NCI-H128 (cell line): Measurements from ENCODE around the gene PER3.

Experiments
- DNase-seq: peaks from one replicate; lab custom pipeline; 2025; ENCODE audit not compliant: unreplicated experiment; lab: John Stamatoyannopoulos, UW

The PER3 gene

DNA sequence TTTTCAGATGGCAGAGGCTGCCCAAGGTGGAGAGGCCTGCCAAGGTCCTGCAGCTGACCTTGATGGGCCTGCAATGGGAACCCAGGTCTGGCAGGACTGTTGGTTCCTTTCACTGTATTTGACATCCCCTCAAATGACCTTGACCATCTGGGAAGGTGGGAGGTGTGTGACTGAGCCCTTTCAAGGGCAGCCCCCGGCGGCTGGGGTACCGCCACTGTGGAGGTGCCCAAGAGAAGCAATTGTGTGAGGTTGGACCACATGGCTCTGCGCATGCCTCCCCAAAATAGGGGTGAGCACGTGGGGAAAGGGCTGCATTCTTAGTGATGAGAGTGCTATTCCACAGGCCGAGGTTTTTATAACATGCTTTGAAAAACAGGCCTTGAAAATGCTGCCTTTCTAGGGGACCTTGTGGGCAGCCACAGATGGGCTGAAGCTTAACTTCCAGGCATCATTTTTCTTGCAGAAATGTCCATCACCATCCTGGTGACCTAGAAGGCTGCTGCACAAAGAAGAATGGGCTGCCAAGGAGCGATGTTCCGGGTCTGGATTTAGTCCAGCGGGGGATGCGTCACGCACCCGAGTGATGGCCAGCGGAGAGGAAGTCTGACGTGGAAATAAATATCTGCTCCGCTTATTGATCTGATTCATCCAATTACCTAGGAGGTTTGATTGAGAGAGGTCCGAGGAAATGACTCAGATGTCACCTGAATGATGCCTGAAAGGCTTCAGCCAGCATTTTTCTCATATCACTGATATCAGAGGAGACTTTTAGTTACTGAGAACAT lies 85.2 kb downstream of the PER3 start:
- DNase-seq, result no peak

DNA sequence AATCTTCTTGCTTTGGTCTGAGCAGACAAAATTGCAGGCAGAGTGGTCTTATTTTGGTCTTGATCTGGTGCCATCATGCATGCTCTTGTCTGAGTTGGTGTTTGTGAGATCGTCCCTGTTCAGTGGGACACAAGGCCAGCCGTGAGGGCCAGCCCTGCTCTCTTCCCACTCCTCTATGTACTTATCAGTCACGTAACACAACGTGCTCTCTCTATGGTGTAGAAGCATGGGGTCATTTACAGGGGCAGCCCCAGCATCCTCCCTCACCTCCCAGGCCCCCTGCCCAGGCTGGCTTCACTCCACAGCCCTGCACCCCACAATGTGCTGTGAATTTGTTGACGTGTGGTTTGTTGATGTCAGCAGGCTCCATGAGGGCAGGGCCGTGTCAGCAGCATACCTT lies 87.0 kb downstream of the PER3 start:
- DNase-seq, result no peak

DNA sequence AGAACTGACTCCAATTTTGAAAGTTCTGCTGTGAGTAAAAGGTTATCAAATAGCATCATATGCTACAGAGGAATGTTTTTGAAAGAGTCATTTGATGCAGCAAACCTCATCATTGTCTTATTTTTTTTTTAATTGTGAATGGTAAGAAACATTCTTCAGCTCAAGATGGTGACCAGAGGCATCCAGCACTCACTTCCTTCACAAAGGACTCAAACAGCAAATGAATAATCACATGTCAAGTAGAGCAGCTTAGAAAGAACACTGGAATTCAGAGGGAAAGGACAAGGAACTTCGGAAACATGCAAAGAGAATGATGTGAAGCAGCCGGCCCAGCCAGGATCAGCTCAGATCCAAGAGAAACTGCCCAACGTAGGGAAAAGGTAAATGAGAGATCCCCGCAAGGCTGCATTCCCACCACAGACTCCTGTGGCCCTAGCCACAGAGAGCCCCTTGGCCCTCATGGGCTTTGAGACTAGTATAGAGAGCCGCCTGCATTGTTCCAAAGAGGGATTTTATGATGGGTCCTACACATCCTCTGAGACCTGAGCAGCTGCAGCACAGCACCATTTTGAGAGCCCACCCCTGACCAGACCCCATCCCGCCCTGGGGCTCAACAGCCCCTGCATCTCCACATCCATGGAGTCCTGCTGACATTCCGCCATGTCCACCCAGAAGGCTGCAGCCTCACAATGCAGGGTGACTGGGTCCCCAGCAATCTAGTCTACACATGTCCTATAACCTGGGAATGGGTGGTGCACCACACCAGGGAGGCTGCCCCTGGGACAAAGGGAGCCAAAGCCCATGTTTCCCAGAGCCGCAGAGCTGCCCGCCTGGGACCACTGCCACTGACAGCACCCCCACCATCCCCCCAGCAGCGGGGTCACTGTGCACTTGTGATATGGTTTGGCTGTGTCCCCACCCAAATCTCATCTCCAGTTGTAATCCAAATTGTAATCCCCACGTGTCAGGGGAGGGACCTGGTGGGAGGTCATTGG lies 90.0 kb downstream of the PER3 start:
- DNase-seq, result no peak

- DNase-seq, result no peak
These were observed 93.9 kb downstream of the PER3 start for GRCh38 chr1:7878027-7878426.

DNA sequence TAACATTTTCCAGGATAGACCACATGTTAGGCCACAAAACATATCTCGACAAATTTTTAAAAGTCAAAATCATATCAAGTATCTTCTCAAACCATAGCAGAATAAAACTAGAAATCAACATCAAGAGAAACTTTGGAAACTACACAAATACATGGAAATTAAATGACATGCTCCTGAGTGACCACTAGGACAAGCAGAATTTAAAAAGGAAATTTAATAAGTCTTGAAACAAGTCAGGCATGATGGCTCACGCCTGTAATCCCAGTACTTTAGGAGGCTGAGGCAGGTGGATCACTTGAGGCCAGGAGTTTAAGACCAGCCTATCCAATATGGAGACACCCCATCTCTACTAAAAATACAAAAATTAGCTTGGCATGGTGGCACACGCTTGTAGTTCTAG lies 95.1 kb downstream of the PER3 start:
- DNase-seq, result no peak

DNA sequence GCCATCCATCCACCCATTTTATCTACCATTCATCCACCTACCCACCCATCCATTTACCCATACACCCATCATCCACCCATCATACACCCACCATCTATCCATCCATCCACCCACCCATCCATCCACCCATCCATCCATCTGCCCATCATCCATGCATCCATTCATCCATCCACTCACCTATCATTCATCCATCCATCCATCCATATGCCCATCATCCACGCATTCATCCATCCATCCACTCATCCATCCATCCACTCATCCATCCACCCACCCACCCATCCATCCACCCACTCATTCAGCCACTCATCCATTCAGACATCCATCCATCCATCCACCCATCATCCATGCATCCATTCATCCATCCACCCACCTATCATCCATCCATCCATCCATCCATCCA lies 100.7 kb downstream of the PER3 start:
- DNase-seq, result no peak

- no peak for DNase-seq
These were observed 101.7 kb downstream of the PER3 start for GRCh38 chr1:7885513-7886404.

GRCh38 chr1:7886405-7886745 lies 102.3 kb downstream of the PER3 start:
- DNase-seq, result no peak

DNA sequence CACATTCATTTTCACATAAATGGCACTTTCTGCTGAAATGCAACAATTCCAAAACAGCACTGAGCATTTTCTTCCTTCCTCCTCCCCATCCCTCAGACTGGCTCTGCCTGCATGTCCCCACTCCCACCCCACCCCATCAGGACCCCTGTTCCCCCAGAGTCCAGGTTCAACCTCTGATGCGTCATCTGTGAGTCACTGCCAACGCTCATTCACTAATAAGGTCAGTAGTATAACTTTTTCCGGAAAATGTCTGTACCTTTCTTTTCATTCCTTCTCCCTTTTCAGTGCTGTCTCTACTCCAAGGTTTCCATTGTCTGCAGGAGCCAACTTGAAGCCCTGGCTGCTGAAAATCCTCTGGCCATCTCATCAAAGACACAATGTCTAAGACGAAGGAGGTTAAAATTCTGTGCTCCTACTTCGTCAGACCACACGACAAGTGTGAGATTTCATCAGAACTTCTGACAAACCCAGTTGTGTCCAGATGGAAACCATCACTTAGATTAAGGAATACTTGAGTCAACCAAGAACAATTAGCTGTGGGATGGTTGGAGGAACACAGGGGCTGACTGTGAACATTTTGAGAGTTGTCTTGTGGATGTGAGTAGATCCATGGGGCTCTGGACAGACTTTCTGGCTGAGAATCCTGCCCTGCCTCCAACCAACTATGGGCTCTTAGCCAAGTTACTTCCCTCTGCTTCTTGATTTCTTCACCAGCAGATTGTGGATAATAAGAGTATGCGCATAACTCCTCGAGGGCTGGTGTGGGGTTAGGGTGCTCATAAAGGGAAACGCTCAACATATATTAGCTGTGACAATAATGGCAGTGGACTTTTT lies 104.4 kb downstream of the PER3 start:
- no peak for DNase-seq

DNA sequence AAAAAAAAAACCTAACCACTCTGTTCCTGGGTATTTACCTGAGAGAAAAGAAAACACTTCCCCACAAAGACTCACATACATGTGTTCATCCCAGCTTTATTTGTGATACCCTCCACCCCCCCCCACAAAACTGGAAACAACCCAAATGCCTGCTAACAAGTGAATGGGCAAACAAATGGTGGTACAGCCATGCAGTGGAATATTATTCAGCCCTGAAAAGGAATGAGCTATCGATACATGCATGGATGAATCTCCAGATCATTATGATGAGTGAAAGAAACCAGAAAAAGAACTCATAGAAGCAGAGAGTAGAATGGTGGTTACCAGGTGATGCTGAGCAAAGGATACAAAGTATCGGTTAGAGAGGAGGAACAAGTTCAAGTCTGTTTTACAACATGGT lies 106.8 kb downstream of the PER3 start:
- no peak for DNase-seq

GRCh38 chr1:7891804-7892203 lies 107.7 kb downstream of the PER3 start:
- no peak for DNase-seq

GRCh38 chr1:7893529-7894180 lies 109.6 kb downstream of the PER3 start:
- no peak for DNase-seq
